IgD-negative memory B cell (primary cell): ENCODE measurements around the gene ELL3. TPM values are rescaled to one million over a fixed set of nuclear protein-coding genes. Genes with fewer than 3 reads are reported as not detected.
"Not testable (repeated sequence)": the region's sequence is repeated elsewhere in the genome, so short reads cannot be mapped to it uniquely, and the experiment has no call there.

Experiments
- H3K27ac Mint-ChIP-seq, 3 donors: one replicate each; pipeline ENCODE4 v1.8.0; 2020 to 2022; ENCODE audit warnings: mild to moderate bottlenecking in 3 of 3, mixed read lengths in 3 of 3, moderate library complexity in 1 of 3
- H3K27me3 Mint-ChIP-seq: one replicate; pipeline ENCODE4 v1.8.0; 2021; ENCODE audit warnings: mixed read lengths
- H3K36me3 Mint-ChIP-seq: one replicate; pipeline ENCODE4 v1.8.0; 2020; ENCODE audit warnings: mild to moderate bottlenecking, mixed read lengths
- H3K4me1 Mint-ChIP-seq, 3 donors: one replicate each; pipeline ENCODE4 v1.8.0; 2020 to 2022; ENCODE audit warnings: mixed read lengths in 3 of 3, mild to moderate bottlenecking in 1 of 3
- H3K4me3 Mint-ChIP-seq, 4 donors: one replicate each; pipeline ENCODE4 v1.8.0; 2020 to 2022; ENCODE audit warnings: mild to moderate bottlenecking in 4 of 4, mixed read lengths in 4 of 4, moderate library complexity in 3 of 4
- H3K9me3 Mint-ChIP-seq, 3 donors: one replicate each; pipeline ENCODE4 v1.8.0; 2020 to 2021; ENCODE audit warnings: mixed read lengths in 3 of 3, mild to moderate bottlenecking in 1 of 3
- polyA plus RNA-seq: library from polyadenylated mRNA; unstranded; fragments of 300-500 nt; fragmentation: Illumina TruSeq; gene quantifications from one replicate; pipeline ENCODE4 v1.2.3, GENCODE V29; 2021

Gene ELL3
- polyA plus RNA-seq, 1 donor from 2014 or later: 9.3 TPM

DNA sequence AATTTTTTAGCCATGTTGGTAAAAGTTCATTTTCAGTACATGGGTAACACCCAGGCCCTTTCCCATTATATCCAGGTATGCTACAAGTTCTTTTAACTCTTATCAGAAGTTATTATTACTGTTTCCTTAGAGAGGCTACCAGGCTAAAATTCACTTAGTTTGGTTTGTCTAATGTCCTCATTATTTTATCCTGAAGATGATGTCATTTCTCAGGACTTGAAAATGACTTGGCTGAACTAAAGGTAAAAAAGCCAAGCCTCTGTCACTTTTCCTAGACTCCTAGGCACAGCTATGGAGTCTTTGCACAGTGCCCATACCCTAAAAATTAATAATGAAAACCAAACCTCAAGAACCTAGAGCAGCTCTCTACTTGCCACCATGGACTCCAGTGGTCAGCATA lies 4.1 kb downstream of the ELL3 start:
- Mint-ChIP-seq H3K4me1 (peaks cover 15 to 24% (median 23%) of the 10 kb centered on the region in 3 donors), H3K9me3 (no peaks in the 10 kb centered on the region), H3K27me3 (no peaks in the 10 kb centered on the region), H3K27ac (peak overlapping the region in 1 of 3 donors; percentile 32), H3K36me3 (peaks cover 15% of the 10 kb centered on the region), H3K4me3 (no peak overlapping the region)

DNA sequence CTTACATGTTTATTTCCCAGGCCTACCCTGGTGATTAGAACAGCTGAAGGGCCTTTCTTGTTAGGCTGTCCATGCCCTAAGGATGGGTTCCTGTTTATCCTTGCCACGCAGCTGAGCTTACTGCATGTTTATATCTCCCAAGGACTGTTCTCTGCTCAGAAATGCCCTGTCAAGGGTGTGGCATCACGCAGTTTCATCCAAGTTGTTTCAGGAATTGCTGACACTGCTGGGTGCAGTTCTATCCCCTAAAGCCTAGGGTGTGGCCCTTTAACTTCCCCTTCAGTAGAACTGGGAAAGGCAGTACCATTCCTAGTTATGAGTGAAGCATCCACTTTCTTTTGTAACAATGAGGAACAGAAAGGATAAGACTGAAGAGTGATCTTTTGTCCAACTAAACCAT lies 5.0 kb downstream of the ELL3 start:
- no peak overlapping the region for H3K4me3 Mint-ChIP-seq
- peaks cover 15% of the 10 kb centered on the region for H3K36me3 Mint-ChIP-seq
- no peaks in the 10 kb centered on the region for H3K9me3 Mint-ChIP-seq
- no peak overlapping the region for H3K27ac Mint-ChIP-seq
- no peaks in the 10 kb centered on the region for H3K27me3 Mint-ChIP-seq
- H3K4me1 Mint-ChIP-seq: peaks cover 10 to 19% (median 15%) of the 10 kb centered on the region in 3 donors

DNA sequence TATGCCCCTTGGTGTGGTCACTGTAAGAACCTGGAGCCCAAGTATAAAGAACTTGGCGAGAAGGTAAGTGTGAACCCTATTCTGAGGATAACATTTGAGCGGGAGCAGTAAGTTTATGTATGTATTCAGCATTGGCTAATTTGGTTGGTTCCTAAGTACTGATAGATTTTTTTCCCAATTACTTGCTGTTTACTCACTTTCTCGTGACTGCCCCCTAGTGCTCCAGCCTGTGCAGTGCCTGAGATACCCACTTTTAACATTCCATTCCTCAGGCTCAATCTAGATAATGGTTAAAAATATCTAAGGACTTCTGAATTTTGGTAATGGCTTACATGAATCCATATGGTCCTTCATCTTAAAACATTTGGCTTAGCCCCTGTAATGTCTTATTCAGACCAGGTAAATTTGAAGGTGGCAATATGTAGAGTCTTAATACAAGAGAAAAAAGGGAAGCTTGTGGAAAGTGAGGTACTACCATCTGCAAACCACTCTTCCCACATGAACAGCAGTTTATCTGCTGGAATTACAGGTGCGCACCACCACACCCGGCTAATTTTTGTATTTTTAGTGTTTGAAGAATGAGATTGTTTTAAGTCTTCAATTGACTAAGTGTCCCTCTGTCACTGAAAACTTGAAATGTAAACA lies 7.1 kb downstream of the ELL3 start:
- peaks cover 7 to 10% (median 9%) of the 10 kb centered on the region in 3 donors for H3K4me1 Mint-ChIP-seq
- H3K4me3 Mint-ChIP-seq: no peak overlapping the region
- H3K27ac Mint-ChIP-seq: peak overlapping the region in 1 of 3 donors; percentile 23
- no peaks in the 10 kb centered on the region for H3K27me3 Mint-ChIP-seq
- H3K9me3 Mint-ChIP-seq: no peaks in the 10 kb centered on the region
- peaks cover 16% of the 10 kb centered on the region for H3K36me3 Mint-ChIP-seq

DNA sequence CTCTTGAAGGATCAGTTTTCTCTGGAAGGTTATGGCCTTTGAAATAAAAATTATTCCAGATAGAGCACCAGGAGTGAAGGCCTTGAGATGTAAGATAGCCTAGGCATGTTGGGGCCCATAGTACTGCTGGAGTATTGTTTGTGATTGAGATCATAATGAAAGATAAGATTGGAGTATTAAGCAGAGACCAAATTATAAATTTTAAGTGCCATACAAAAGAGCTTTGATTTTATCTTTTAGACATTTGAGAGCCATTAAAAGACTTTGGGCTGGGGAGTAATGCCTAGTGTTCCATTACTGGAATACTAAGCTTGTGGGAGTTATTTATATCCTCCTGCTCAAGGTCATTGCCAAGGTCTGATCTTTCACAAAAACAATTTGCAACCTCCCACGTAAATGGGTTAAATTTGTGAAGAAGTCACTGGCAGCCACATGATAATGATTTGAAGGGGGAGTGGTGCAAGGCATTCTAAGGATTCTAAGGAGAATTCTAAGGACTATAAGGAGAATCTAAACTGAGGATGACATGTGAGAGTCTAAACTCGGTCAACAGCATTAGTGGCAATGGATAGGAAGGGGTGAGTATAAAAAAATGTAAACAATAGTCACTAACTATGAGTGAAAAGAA lies 12.8 kb downstream of the ELL3 start:
- peaks cover 0 to 2% (median 0%) of the 10 kb centered on the region in 3 donors for H3K4me1 Mint-ChIP-seq
- H3K27me3 Mint-ChIP-seq: no peaks in the 10 kb centered on the region
- H3K27ac Mint-ChIP-seq: peak overlapping the region in 1 of 3 donors; percentile 88
- no peak overlapping the region for H3K4me3 Mint-ChIP-seq
- H3K9me3 Mint-ChIP-seq: no peaks in the 10 kb centered on the region
- peaks cover 3% of the 10 kb centered on the region for H3K36me3 Mint-ChIP-seq

DNA sequence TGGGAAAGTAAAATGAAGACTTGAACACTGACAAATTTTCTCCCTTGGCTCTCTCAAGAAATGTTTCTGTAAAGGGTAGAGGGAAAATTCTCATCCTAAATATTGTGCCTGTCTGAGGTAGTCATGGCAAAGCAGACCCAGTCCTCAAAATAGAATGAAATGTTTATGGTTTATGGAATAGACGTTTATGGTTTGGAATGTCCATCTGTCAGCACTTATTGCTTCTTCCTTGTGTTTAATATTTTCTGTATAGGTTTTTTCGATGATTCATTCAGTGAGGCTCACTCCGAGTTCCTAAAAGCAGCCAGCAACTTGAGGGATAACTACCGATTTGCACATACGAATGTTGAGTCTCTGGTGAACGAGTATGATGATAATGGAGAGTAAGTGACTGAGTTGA lies 13.9 kb downstream of the ELL3 start:
- Mint-ChIP-seq H3K4me3 (no peak overlapping the region), H3K4me1 (peaks cover 0 to 2% (median 0%) of the 10 kb centered on the region in 3 donors), H3K27me3 (no peaks in the 10 kb centered on the region), H3K27ac (no peak overlapping the region), H3K36me3 (peaks cover 3% of the 10 kb centered on the region), H3K9me3 (no peaks in the 10 kb centered on the region)

DNA sequence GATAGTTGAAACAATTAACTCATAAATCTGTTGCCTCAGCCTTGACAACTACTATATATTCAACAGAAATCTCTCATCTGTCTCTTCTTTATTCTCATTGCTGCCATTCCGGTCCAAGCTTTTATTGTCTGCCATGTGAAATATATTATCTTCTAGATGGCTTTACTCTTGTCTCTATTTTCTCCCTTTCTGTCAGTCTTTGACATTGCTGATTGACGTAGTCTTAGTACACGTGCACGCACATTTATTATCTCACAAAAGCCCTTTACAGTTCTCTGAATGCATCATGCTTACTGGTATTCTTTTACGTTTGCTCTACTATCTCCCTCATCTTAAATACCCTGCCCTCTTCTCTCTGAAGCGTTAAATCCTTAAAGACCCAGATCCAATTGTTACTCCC lies 24.9 kb downstream of the ELL3 start:
- Mint-ChIP-seq H3K27ac (peak overlapping the region in 1 of 3 donors; percentile 100), H3K9me3 (no peaks in the 10 kb centered on the region), H3K27me3 (no peaks in the 10 kb centered on the region), H3K4me3 (peak overlapping the region in 3 of 4 donors; percentile 3 to 82 (median 30)), H3K4me1 (peaks cover 35 to 46% (median 37%) of the 10 kb centered on the region in 3 donors), H3K36me3 (no peaks in the 10 kb centered on the region)

DNA sequence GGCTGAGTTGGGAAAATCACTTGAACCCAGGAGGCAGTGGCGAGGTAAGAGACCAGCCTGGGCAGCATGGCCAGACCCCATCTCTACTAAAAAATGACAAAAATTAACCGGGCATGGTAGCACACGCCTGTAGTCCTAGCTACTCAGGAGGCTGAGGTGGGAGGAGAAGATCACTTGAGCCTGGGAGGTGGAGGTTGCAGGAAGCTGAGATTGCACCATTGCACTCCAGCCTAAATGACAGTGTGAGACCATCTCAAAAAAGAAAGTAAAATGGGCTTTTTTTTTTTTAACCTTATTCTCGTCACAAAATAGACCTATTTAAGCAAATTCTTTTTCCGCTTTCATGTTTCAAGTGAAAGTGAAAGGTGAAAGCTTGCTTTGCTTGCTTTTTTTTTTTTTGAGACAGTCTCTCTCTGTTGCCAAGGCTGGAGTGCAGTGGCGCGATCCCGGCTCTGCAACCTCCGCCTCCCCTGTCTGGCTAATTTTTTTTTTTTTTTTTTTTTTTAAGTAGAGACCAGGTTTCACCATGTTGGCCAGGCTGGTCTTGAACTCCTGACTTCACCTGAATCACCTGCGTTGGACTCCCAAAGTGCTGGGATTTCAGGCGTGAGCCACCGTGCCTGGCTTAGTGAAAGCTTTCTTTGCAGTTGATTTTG lies 26.9 kb downstream of the ELL3 start:
- Mint-ChIP-seq H3K4me3 (peak overlapping the region; percentile 77 to 91 (median 88)), H3K4me1 (peaks cover 37 to 42% (median 39%) of the 10 kb centered on the region in 3 donors), H3K9me3 (no peaks in the 10 kb centered on the region), H3K36me3 (no peaks in the 10 kb centered on the region), H3K27me3 (no peaks in the 10 kb centered on the region), H3K27ac (peak overlapping the region; percentile 92 to 100 (median 93))

DNA sequence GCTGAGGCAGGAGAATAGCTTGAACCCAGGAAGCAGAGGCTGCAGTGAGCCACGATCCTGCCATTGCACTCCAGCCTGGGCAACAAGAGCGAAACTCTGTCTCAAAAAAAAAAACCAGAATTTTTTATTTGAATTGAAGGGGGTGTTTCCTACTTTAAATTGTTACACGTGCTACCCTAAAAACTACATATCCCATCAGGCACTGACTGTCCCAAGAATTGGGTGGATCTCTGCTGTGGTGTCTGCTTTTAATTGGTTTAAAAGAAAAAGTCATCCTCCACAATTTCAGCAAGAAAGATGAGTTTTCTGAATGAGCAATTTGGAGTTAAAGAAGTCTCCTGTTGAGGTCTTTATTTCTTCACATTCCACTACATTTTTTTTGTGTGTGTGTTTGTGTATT lies 28.4 kb downstream of the ELL3 start:
- H3K4me1 Mint-ChIP-seq: peaks cover 44 to 48% (median 45%) of the 10 kb centered on the region in 3 donors
- H3K36me3 Mint-ChIP-seq: no peaks in the 10 kb centered on the region
- H3K27me3 Mint-ChIP-seq: no peaks in the 10 kb centered on the region
- H3K4me3 Mint-ChIP-seq: peak overlapping the region in 3 of 4 donors; percentile 91 to 100 (median 99)
- no peaks in the 10 kb centered on the region for H3K9me3 Mint-ChIP-seq
- peak overlapping the region; percentile 9 to 95 (median 46) for H3K27ac Mint-ChIP-seq

DNA sequence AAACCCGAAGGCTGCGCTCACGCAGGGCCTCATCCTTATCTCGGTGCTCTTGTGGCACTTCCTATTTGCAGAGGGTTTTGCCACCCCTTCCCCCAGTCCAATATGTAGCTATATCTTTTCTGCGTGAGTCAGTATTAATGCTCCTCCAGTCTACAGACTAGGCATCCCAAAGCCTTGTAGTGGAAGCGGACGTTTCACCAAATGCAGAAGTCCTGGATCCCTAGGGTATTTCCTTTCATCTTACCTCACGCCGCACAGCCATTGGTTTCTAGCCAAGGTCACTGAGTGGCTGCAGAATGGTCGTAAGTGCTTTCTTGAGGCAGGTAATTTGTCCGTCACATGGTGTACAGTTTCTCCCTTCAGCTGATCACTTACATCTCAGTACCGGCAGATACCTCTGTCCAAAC lies 29.9 kb downstream of the ELL3 start:
- H3K4me1 Mint-ChIP-seq: peaks cover 37 to 43% (median 40%) of the 10 kb centered on the region in 3 donors
- not testable (repeated sequence) for H3K36me3 Mint-ChIP-seq, H3K27me3 Mint-ChIP-seq, H3K9me3 Mint-ChIP-seq
- peak overlapping the region; percentile 91 to 100 (median 97) for H3K4me3 Mint-ChIP-seq
- peak overlapping the region; percentile 95 to 100 (median 99) for H3K27ac Mint-ChIP-seq

DNA sequence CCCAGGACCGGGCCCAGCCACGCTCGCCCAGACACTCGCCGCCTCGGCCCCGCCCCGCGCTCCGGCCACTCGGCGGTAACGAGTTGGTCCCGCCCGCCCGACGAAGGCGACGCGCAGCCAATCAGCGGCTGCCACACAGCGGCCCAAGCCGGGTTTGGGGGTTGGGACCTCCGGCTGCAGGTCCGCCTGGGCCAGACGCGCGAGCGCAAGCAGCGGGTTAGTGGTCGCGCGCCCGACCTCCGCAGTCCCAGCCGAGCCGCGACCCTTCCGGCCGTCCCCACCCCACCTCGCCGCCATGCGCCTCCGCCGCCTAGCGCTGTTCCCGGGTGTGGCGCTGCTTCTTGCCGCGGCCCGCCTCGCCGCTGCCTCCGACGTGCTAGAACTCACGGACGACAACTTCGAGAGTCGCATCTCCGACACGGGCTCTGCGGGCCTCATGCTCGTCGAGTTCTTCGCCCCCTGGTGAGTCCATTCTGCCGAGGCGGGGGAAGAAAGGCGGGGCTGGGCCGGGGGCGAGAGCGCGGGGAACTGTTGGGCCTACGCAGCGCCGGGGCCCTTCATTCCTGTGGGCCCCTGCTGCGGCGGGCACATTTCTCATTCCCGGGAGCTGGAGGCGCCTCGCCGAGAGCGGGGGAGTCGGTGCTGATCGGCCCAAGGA lies 30.4 kb downstream of the ELL3 start, which contains the start of gene PDIA3:
Gene PDIA3, plus strand, starts transcription at position 194 of the 658 bp plus-strand sequence. Its CDS starts 102 bp downstream, at position 296.
- peak within 1 kb of the TSS; percentile 91 to 100 (median 97) for H3K4me3 Mint-ChIP-seq
- H3K4me1 Mint-ChIP-seq: peaks cover 31 to 38% (median 36%) of the 10 kb centered on the region in 3 donors
- H3K9me3 Mint-ChIP-seq, H3K27me3 Mint-ChIP-seq, H3K36me3 Mint-ChIP-seq: not testable (repeated sequence)
- peak within 1 kb of the TSS; percentile 95 to 100 (median 99) for H3K27ac Mint-ChIP-seq

DNA sequence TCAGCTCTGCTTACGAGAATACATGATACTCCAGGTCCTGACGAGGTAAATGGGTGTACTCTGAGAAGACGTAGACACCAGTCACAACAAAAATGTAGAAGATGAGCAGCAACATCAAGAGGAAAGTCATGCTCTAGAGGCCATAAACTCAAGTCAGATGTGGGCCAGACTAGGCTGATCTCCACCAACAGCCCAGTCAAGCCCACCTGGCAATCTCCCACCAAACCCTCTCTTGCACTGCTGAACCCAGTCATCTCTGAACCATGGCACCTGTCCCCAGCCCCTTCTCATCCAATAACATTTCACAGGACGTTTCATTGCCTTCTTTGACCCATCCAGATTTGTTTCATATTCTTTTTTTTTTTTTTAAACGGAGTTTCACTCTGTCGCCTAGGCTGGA lies 41.4 kb downstream of the ELL3 start:
- Mint-ChIP-seq H3K4me3 (peak overlapping the region; percentile 60 to 91 (median 69)), H3K9me3 (peaks cover 0 to 2% (median 0%) of the 10 kb centered on the region in 3 donors), H3K27ac (peak overlapping the region in 1 of 3 donors; percentile 72), H3K4me1 (peaks cover 7 to 12% (median 7%) of the 10 kb centered on the region in 3 donors), H3K36me3 (peaks cover 4% of the 10 kb centered on the region), H3K27me3 (peaks cover 3% of the 10 kb centered on the region)

DNA sequence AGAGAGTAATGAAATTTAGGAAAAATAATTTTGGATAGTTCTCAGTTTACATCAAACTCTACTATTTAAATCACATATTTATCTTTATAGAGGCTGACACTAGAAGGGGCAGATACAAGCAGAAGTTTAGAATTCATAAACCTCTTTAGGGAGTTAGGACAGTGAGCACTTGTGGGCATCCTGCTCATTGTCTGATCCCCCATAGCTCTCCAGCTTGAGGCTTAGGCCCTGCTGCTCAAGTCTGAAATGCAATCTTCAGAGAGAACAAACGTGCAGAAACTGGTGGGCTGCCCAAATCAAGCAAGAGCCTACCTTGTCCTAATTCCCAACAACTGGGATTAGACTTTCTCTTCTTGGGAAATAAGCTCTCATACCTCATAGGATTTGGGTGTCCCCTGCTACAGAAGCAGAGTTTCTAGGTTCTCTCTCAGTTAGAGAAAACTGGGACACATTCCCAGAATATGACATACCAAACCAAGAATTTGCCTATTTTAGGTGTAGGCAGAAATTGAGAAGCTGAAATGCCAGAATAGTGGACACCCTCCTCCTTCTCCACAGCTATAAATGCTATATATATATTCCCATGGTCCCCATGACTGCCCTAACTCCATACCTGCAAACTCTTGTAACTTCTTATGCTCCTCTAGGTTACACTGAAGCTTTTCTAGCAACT lies 48.6 kb downstream of the ELL3 start:
- H3K9me3 Mint-ChIP-seq, H3K4me1 Mint-ChIP-seq, H3K27me3 Mint-ChIP-seq, H3K4me3 Mint-ChIP-seq, H3K36me3 Mint-ChIP-seq: not testable (repeated sequence)
- peak overlapping the region in 1 of 3 donors; percentile 25 for H3K27ac Mint-ChIP-seq

DNA sequence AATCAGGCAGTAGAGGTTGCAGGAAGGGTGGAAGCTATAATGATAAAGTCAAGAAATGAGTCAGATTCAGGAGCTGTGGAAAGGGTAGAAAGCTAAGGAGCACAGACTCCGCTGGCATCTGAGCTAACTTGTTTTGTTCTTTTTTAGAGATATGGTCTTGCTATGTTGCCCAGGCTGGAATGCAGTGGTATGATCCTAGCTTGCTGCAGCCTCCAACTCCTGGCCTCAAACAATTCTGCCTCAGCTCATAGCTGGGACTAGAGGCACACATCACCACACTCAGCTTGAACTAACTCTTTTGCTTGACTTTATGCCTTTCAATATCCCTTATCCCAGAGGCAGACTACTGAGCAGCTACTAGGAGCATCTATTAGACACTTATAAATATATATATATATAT lies 50.5 kb downstream of the ELL3 start:
- not testable (repeated sequence) for H3K27me3 Mint-ChIP-seq, H3K36me3 Mint-ChIP-seq, H3K9me3 Mint-ChIP-seq

DNA sequence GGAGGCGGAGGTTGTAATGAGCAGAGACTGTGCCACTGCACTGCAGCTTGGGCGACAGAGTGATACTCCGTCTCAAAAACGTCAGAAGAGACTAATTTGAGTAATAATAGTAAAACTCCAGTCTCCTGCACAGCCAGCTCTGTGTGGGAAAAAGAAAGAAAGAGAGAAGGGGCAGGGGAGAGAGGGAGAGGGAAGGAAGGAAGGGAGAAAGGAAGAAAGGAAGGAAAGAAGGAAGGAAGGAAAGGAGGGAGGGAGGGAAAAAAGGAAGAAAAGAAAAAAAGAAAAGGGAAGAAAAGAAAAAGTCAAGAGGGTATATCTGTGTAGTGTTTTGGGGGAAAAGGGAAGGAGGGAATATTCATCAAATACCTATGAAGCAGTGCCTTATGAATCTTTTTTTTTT lies 53.6 kb downstream of the ELL3 start:
- Mint-ChIP-seq H3K9me3 (no peaks in the 10 kb centered on the region), H3K36me3 (peaks cover 2% of the 10 kb centered on the region), H3K4me3 (no peak overlapping the region), H3K4me1 (no peaks in the 10 kb centered on the region), H3K27ac (no peak overlapping the region), H3K27me3 (peaks cover 1% of the 10 kb centered on the region)

More for the DNA sequence above, 50.5 kb downstream of the ELL3 start:
- not testable (repeated sequence) for H3K4me3 Mint-ChIP-seq, H3K4me1 Mint-ChIP-seq, H3K27ac Mint-ChIP-seq
